ENCODE measurements around the gene FGF22.
A peak's percentile ranks its signal among the peaks of the same experiment; 100 is the strongest.
"Not testable (repeated sequence)": the region's sequence is repeated elsewhere in the genome, so short reads cannot be mapped to it uniquely, and the experiment has no call there.

The FGF22 gene

GRCh38 chr19:622666-623065, 17.0 kb upstream of the FGF22 start:
- no peak for DNase-seq

GRCh38 chr19:623175-623916, 16.3 kb upstream of the FGF22 start:
- no peak for DNase-seq

GRCh38 chr19:623974-624373, 15.7 kb upstream of the FGF22 start:
- no peak for DNase-seq

GRCh38 chr19:624433-625109, 15.1 kb upstream of the FGF22 start:
- DNase-seq: no peak

- DNase-seq: no peak
Observed at GRCh38 chr19:625257-625656, 14.4 kb upstream of the FGF22 start.

GRCh38 chr19:626566-626965, 13.1 kb upstream of the FGF22 start:
- DNase-seq: not testable (repeated sequence)

- no peak for DNase-seq
Observed at GRCh38 chr19:628168-628567, 11.5 kb upstream of the FGF22 start.

- DNase-seq: not testable (repeated sequence)
Observed at GRCh38 chr19:629515-629914, 10.2 kb upstream of the FGF22 start.

- no peak for DNase-seq
Observed at GRCh38 chr19:629961-630714, 9.5 kb upstream of the FGF22 start.

GRCh38 chr19:632579-633067, 7.1 kb upstream of the FGF22 start:
- no peak for DNase-seq

- DNase-seq: peak; percentile 98
Observed at GRCh38 chr19:633068-633785, 6.5 kb upstream of the FGF22 start, which contains the start of gene POLRMT. Gene POLRMT, minus strand, starts transcription at chr19:633537. Its CDS starts 25 bp downstream, at chr19:633512.

GRCh38 chr19:633786-634639, 5.7 kb upstream of the FGF22 start:
- DNase-seq: no peak

- no peak for DNase-seq
Observed at GRCh38 chr19:634975-635652, 4.6 kb upstream of the FGF22 start.

- no peak for DNase-seq
Observed at GRCh38 chr19:638906-639252, 800 bp upstream of the FGF22 start.

GRCh38 chr19:640161-640558, 481 bp downstream of the FGF22 start:
- DNase-seq: no peak

GRCh38 chr19:640606-641189, 1.0 kb downstream of the FGF22 start:
- DNase-seq: no peak

GRCh38 chr19:641702-642101, 2.0 kb downstream of the FGF22 start:
- DNase-seq: no peak

GRCh38 chr19:642767-643727, 3.4 kb downstream of the FGF22 start:
- DNase-seq: no peak

GRCh38 chr19:643736-644135, 4.1 kb downstream of the FGF22 start:
- DNase-seq: no peak

GRCh38 chr19:644363-644762, 4.7 kb downstream of the FGF22 start:
- no peak for DNase-seq
